ENCODE results near the gene PYROXD2. TPM values are rescaled to one million over a fixed set of nuclear protein-coding genes. Genes with fewer than 3 reads are reported as not detected.

Gene PYROXD2
- total and polyA plus RNA-seq, 12 donors = 4.6 to 70.6 (median 28.3) TPM

GRCh38 chr10:98357194-98357822 lies 57.7 kb downstream of the PYROXD2 start:
- DNase-seq = no peak

DNA sequence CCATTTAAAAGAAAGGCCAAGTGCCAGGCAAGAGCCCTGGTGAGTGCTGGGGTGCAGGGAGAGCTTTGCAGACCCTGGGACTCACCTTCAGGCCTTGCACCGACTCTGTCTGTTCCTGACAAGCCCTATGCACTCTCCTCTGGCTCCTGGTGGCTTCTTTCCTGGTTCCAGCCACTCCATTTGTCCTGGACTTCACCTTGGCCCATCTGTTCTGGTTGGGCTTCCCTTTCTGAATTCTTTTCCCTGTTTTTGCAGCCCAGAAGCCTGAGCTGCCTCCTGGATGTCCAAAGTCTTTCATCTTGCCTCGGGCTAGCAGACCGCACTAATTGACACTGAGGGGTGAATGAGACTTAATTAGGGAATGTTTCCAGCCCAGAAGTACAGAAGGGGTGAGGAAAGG lies 60.5 kb downstream of the PYROXD2 start:
- TF ChIP-seq CTCF (IDR thresholded peaks at IDR 0.05) (no peak), POLR2A (IDR thresholded peaks at IDR 0.05) (no peak)
- intact Hi-C loops (cut with DNase I) = no loop called here
- WGBS, 4 donors = 68 to 80% (median 71%) methylated on average over 3 of the region's 3 CpGs
- Histone ChIP-seq H3K4me1 (replicated peaks in 1 of 2) (peaks cover 0 to 4% of the 10 kb centered on the region in 2 donors), H3K27me3 (no peaks in the 10 kb centered on the region), H3K4me3 (no peak overlapping the region), H3K36me3 (replicated peaks in 1 of 2) (no peaks in the 10 kb centered on the region), H3K9me3 (replicated peaks in 1 of 3) (no peaks in the 10 kb centered on the region), H3K27ac (no peak overlapping the region)
- DNase-seq = no peak

More at GRCh38 chr10:98357194-98357822, 57.7 kb downstream of the PYROXD2 start:
- Histone ChIP-seq H3K36me3 (replicated peaks in 1 of 2) (no peaks in the 10 kb centered on the region), H3K27me3 (no peaks in the 10 kb centered on the region), H3K9me3 (replicated peaks in 1 of 3) (no peaks in the 10 kb centered on the region), H3K27ac (no peak overlapping the region), H3K4me1 (replicated peaks in 1 of 2) (peaks cover 0 to 10% of the 10 kb centered on the region in 2 donors), H3K4me3 (no peak overlapping the region)
- intact Hi-C loops (cut with DNase I) = no loop called here
- WGBS, 4 donors = 78 to 82% (median 80%) methylated on average over 5 of the region's 5 CpGs
- no peak for TF ChIP-seq CTCF (IDR thresholded peaks at IDR 0.05)
- no peak for TF ChIP-seq POLR2A (IDR thresholded peaks at IDR 0.05)

- no peaks in the 10 kb centered on the region for H3K36me3 ChIP-seq (replicated peaks in 1 of 2)
- no peak overlapping the region for H3K27ac ChIP-seq
- intact Hi-C loops (cut with DNase I) = no loop called here
- H3K4me3 ChIP-seq = no peak overlapping the region
- H3K9me3 ChIP-seq (replicated peaks in 1 of 3) = no peaks in the 10 kb centered on the region
- WGBS, 4 donors = 48 to 68% (median 52%) methylated on average over 7 of the region's 7 CpGs
- H3K27me3 ChIP-seq = no peaks in the 10 kb centered on the region
- H3K4me1 ChIP-seq (replicated peaks in 1 of 2) = peaks cover 0 to 8% of the 10 kb centered on the region in 2 donors
- TF ChIP-seq CTCF (IDR thresholded peaks at IDR 0.05) = no peak
- no peak for TF ChIP-seq POLR2A (IDR thresholded peaks at IDR 0.05)
- DNase-seq = no peak
Observed at GRCh38 chr10:98353170-98353569, 61.8 kb downstream of the PYROXD2 start.

- Histone ChIP-seq H3K27me3 (no peaks in the 10 kb centered on the region), H3K9me3 (replicated peaks in 1 of 3) (no peaks in the 10 kb centered on the region), H3K27ac (no peak overlapping the region), H3K4me1 (replicated peaks in 1 of 2) (peaks cover 0 to 8% of the 10 kb centered on the region in 2 donors), H3K4me3 (no peak overlapping the region), H3K36me3 (replicated peaks in 1 of 2) (no peaks in the 10 kb centered on the region)
- intact Hi-C loops (cut with DNase I) = no loop called here
- no peak for DNase-seq
- TF ChIP-seq POLR2A (IDR thresholded peaks at IDR 0.05) (no peak), CTCF (IDR thresholded peaks at IDR 0.05) (no peak)
- WGBS, 4 donors = 59 to 80% (median 64%) methylated on average over 7 to 11 of the region's 11 CpGs
Observed at GRCh38 chr10:98351831-98352402, 63.1 kb downstream of the PYROXD2 start.
